ENCODE results near the gene MUSK.

The MUSK gene

DNA sequence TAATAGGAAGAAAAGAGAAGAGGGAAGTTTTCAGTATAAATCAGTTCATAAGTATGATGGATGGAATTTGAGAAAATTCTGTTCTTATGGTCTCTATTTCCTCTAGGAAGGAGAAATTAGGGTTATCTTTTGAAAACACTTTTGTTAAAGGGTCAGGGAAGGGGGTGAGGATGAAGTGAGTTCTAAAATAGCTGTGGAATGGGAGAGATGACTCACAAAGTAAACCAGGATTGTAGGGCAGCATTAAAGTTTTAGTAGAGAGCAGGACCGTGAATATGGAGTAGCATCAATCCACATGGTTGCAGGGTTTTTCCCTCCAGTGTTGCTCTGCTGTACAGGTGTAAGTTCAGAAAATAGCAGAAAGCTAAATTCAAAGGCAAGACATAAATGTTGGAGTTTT lies 32.4 kb downstream of the MUSK start:
- no peak for DNase-seq

DNA sequence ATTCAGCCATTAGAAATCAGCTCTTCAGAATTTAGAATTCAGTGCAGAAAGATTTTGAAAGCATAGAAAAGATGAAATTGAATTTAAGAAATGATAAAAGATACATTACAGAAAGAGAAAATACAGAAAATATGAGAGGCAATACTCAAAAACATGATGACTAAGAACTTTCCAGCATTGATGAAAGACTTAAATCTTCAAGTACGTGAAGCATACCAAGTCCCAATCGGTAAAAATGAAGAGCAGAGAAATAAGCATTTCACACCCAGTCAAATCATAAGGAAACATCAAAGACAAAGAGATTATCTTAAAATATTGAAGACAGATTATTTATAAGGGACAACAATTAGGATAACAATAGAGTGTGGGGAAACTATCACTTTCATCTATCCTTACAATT lies 35.1 kb downstream of the MUSK start:
- no peak for DNase-seq

DNA sequence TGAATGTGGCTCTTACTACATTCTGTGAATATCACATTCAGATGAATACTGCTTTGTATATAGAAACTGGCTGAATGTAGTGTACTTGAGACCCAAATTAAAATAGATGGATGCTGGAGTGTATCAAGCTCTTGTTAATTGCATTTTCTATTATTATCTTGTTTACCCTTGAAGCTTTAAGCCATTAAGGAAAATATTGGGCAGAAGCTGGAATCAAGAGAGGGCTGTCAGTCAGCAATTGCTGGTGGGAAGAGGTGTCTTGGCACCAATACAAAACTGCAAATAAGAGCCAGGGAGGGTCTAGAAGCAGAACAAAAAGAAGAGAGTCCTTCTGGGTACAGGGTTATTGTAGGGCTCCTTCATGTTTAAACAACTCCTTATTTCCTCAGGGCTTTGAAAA lies 38.8 kb downstream of the MUSK start:
- DNase-seq = no peak

DNA sequence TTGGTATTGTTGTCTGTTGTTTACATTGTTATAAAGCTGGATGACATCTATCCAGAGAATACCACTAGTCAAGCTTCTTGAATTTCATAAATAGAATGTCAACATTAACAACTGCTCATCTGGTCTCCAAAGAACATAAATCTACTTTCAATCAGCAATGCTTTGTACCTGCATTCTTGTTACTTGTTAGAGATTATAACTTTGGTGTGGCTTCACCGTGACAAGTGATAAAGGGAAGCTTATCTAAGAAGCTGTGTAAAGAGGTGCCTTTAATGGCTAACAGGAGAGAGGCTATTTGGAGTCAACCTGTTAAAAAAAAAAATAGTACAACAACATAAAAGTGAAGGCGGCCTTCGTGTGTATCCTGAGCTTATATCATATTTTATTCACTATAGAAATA lies 41.8 kb downstream of the MUSK start:
- no peak for DNase-seq

DNA sequence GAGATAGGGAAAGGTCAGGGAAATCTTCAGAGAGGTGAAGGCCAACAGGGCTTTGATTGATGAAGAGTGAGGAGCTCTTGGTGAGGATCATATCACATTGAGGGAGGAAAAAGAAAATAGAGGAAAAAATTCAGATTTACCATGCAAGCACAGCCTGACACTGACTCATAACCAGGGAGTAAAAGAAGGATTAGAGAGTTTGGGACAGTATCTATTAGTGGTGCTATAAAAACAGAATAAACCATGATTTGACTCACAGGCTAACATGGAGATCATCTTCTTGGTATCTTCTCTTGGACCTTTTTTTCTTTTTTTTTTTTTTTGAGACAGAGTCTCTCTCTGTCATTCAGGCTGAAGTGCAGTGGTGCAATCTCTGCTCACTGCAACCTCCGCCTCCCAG lies 44.4 kb downstream of the MUSK start:
- DNase-seq = no peak

DNA sequence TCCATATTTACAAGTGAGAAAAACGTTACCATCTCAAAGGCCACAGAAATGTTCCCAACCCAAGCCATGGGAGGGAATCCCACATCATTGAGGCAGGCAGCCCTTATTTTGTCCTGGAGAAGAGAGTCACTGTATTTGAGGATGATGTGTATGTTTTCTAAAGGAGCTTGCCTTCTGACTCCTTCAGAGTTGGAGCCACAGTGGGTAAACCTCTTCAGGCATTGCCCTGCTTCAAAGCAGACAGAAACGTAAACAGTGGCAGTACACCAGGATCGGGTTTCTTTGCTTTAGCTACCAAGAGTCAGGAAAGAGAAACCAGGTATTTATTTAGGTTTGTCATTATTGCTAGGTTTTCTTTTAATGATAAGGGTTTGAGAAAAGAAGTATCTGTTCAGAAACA lies 45.7 kb downstream of the MUSK start:
- no peak for DNase-seq

DNA sequence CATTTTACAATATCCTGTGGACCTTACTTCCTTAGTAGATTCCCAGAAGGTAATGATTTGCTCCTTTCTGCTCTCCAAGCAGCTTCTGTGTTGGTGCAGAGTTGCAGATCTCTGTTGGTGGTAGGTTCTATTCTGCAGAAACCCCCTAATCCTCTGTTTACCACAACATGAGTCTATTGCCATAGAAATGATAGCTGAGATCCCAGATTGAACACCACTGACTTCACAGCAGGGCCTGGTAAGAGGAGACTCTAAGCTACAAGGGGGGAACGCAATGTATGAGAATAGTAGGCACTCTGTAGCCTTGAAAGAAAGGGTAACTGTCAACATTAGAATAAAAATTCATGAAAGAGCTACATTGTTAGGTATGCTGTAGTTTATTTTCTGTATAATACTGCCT lies 59.5 kb downstream of the MUSK start:
- no peak for DNase-seq

DNA sequence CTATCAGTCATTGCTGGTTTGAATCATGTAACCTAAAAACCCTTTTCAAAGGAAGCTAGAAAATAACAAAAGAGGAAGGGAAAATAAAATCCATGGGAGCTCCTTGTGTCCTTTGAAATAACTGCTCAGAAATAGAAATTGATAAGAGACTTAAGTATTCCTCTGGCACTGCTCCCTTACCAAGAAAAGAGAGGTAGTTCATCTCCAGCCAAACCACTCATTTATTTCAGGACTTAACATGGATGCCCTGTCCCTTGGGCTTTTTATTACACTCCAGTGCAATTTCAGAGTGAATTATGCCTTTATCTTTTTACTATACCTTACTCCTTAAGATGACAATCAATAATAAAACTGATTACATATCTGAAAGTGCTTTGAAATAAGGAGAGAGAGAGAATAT lies 61.0 kb downstream of the MUSK start:
- DNase-seq = no peak

DNA sequence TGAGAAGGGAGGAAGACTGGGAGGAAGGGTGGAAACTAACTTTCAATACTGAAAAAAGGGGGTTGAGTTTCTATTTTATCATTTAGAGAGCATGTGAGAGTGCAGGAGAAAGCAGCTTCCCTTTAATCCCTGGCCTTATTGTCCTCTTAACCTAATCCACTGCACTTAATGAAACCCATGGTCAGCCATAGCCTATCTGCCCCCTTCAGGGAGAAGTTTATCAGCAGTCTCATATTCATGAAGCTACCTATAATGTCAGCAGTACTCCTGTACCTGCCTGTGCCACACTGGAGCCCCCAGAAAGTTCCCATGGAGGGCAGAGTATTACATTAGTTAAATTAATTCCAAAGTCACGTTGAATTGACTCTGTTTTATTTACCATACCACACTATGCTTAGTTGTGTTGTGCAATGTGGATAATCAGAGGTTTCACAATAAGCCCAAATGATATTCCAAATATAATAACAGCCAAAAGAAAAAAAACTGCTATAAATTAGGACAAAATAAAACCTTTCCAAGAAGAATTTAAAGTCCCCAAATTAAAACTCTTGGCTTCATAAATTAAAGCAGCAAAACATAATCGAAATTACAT lies 62.9 kb downstream of the MUSK start:
- DNase-seq = no peak

DNA sequence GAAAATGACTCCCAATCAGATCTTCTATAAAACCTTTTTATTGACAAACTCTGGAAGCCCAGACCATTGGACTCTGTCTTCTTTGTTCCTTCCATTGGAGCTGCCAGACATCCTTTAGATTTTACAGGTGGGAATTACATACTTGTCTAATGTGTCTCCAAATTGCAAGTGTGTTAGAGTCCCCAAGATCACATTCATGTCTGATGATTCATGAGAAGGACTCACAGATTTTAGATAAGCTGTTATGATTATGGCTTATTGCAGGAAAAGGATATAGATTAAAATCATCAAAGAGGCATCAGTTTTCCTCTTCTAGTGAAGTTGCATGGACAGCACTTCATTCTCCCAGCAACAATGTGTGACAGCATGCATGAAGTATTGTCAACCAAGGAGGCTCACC lies 70.4 kb downstream of the MUSK start:
- DNase-seq = no peak

DNA sequence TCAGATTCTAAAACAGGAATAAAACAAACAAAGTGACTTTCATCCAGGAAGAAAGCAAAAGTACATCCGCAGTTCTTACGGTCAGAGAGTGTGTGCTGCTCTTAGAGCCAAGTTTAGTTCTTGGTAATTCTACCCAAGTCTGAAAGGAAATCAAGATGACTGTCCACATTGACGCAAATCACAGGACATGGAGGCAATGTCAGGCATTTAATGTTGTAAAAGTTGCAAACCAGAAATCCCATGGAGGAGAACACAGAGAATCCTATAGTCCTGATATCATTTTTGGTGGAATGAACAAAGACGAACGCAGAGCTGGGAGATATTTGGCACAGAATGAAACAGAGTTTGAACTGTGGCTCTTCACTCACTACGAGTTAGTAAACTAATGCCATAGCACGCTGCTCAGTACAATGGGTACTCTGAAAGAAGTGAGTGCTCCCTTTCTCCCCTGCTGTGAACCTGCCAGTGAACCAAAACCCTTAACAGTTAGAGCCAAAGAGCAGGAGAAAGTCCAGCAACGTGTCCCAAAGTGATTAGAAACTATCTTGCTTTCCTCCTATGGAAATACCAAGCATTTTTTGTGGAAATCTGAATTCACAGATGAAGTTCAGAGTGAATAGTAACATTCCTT lies 74.3 kb downstream of the MUSK start:
- DNase-seq = no peak

DNA sequence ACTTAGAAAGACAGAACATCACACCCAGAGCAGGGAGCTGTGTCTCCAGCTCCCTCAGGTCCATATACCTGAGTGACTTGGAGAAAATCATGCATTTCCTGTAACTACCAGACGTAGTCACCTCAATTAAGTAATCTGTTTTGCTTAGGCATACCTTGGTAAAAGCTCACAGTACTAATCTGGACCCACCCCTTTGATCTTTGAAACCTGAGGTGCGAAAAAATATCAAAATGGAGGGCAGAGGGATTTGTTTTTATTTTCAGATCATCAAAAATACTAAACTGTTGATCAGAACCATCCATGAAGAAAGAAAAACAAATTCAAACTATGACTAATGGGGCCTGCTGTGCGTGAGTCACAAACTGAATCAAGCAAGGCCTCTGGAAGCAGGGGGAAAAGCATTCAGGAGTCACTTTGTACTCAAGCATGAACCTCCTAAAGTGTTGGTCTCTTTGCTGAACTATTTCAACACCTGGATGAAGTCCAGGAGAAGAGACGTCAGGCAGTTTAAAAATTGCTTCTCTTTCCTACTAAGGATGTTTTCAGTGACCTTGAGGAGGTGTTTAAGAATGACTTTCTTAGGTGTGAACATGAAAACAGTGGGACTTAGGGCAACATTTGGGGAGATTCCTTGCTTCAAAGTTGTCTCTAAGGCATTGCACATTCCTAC lies 76.3 kb downstream of the MUSK start:
- no peak for DNase-seq

DNA sequence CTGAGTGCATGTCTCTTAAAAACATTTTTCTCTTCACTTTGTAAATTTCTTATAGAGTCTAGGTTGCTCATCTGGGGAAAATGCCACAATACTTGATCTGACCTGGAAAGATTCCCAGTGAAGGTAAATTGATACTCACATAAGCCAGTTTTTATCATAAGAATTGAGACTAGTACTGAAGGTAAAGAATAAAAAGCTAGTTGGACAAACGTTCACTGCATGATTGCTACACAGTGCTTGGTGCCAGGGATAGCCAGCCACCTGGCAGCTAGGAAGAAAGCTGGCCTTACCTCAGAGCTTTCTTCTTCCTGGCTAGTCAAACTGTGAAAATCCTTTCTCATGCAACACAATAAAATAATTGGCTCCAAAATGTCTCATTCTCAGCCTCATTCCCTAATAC lies 77.1 kb downstream of the MUSK start:
- no peak for DNase-seq

DNA sequence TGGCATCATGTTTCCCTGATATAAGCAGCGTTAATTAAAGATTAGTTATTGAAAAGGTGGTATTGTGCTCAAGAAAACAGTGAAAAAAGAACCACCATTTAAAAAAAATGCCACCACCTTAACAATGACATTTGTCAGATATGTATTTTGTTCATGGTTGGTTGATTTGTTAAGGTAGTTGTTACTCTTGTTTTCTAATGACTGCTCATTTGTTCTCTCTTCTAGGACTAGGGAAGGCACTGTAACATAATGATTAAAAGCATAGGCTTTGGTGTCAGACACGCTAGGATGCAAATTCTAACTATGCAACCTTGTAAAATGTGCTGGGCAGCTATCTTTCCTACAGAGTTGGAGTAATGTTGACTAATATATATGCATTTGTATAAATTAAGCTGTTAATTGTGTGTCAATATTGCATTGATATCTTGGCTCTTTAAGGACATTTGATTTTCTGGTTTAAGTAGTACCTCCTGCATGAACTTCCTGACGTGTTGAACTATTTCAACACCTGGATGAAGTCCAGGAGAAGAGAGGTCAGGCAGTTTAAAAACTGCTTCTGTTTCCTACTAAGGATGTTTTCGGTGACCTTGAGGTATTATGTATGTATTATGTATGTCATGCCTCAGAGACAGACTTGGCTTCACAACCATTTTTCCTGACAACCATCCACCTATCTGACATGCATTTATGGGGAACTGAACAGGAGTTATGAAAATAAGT lies 77.8 kb downstream of the MUSK start:
- no peak for DNase-seq

DNA sequence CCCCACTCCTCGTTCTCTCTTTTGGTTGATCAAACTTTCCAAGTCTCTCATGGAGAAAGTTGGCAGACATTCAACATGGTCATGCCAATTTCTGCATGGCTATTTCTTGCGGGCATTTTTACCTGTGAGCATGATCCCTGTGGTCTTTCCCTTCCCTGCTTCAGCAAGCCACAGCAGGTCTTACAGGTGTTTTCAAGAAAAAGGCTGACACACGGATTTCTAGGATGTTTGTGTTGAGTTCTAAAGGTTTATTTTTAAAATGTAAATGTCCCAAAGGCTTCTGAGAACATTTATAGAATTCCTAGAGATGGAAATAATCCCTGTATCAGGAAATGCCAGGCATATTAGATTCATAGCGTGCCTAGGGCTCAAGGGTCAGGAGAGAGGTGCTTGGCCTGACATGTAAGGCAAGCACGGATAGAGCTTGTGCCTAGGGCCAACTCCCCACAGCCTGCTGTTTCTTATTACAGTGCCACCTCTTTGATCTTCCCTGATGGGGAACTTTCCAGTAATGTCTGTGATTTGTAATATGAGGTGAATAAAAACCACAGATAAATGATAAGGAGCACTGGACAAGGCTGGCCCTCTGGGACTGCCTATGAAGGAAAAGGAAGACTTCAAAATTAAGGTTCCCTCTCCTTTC lies 79.8 kb downstream of the MUSK start:
- no peak for DNase-seq

DNA sequence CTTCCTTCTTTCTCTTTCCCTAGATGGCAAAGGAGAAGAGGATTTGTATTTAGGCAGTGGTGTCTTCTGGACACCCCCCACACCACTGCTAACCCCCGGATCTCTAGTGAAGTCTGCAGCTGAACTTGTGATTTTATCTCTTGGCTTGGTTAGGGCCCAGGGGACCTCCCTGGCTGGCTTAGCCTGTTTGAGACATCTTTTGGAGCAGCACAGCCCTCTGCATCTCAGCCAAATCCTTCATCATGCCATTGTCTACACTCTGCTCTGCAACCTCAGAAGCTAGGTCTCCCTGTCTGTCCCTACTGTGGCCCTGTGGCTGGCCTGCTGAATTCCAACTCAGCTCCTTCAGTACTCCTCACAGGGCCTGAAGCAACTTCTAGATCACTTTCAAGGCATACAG lies 81.7 kb downstream of the MUSK start:
- DNase-seq = no peak

DNA sequence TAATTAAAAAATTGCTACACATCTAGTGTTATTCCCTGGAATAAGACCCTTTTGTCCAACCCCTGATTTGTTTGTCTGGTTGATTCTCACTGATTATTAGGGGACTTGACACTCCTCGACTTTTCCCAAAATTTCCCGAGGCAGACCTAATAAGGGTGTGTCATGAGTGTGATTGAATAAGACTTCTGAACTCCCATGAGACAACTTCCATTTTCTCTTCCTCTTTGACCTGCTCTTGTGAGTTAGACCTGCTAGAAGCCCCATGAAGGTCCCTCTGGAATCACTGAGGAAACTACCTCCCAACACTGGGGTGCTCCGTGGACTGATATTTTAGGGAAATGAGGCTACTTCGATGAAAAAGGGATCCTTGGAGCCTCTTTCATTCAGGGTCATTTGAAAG lies 83.4 kb downstream of the MUSK start:
- DNase-seq = no peak

DNA sequence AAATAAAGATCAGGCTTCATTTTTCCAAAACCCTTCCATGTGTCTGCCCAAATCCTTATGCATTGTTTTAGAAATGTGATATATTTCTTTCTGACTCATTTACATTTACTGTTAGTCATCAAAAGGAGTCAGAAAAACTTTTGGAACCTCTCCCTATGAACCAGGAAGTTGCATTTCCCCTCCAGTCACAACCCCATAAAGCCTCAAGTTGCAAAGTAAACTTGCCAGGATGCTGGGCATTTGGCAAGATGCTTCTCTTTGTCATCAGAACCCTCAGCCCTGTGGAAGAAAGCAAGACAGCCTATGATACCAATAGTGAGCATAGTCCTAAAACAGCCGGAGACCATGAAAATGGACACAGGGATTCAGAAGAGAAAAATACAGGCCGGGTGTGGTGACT lies 84.2 kb downstream of the MUSK start:
- DNase-seq = no peak

DNA sequence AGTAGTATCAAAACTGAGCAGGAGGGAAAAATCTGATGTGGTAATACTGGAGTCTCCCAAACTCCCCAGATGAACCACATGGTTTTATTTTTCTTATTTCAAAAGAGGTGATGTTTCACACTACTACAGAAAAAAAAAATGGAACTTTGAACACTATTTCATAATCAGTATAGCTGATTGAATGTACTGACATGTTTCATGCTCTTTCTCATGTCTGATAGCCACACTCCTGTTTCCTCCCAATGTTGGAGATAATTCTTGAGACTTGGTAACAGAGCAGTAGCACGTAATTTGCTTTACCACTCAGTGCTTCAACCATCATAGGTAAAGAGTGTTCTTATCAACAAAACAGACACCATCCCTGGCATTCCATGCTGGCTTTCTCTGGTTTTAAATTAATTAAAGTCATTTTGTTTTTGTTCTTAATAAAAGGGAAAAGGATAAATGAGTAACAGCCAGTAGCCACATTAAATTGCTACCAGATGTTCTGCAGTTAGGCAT lies 85.2 kb downstream of the MUSK start:
- DNase-seq = no peak

DNA sequence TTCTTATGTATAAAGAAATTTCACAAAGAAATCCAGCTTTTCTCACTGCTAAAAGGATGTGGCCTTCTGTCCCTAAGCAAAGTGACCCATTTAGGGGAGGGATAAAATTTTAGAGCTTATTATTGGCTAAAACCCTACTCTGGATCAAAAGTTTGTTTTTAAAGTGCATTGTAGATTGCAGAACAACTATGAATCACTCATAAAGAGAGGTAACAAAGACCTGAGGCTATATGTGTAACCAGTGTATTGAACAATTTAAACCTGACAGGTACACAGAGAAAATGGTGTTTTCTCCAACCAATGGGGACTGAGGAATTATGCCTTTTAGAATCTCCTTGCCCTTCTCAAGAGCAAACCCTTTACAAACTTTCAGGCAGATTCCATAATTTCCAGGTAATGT lies 86.6 kb downstream of the MUSK start:
- no peak for DNase-seq

DNA sequence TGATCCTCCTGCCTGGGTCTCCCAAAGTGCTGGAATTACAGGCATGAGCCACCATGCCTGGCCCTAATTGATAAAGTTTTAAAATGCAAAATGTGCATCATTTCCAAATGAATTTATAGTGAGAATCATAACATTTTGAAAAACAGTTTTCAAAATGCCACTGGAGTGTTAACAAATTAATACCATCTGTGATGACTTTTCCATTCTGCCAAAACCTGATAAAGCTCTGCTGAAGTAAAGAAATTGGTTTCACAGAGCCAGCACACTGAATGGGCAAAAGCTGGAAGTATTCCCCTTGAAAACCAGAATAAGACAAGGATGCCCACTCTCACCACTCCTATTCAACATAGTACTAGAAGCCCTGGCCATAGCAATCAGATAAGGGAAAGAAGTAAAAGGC lies 89.6 kb downstream of the MUSK start:
- DNase-seq = no peak

DNA sequence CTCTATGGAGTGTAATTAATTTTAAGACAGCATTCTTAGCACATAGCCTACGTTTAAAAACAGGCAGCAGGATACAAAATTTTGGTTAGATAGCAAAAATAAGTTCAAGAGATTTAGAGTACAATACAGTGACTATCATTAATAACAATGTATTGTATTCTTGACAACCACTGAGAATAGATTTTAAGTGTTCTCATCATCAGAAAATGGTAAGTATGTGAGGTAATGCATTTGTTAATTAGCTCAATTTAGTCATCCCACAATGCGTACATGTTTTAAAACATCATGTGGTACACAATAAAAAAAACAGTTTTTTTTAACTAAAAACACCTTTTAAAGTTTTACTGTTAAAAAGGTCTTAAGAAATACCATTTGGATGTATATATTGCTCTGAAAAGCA lies 94.2 kb downstream of the MUSK start:
- DNase-seq = no peak

DNA sequence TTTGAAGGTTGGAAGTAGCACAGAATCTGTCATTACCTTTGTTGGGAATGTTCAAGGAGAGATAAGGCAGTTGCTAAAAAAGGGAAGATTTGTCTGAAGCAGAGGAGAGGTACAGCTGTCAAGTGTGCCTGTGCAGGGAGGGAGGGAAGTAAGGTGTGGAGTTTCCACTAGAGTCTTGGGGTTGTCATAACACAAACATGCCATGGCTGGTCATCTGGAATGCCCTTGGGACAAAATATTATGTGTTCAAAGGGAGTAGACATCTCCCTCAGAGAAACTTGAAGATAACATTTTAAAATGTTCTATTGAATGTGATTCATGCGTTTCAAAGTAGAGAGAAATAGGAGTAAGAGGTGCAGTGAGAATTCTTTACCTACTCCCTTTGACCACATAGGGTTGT lies 95.0 kb downstream of the MUSK start:
- no peak for DNase-seq

DNA sequence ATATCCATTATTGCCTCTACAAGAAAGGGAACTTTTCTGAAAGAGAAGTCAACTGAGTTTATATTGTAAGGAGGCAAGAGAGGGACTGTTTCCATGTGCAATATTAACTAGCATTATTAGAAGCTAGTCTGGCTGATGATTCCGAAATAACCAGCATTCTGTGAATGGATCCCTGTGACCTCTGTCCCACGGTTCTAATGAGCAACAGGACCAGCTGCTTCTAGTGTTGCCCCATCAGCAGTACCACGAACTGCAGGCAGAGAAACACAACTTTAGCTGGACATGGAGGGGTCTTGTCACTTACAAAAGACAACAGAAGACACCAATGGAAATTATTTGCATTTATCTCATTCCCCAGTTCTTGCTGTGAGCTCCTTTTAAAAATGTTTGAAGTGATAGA lies 95.4 kb downstream of the MUSK start:
- no peak for DNase-seq

Measured in activated CD8-positive, alpha-beta memory T cell treated with anti-CD3 and anti-CD28 coated beads for 24 hours (primary cell).